PC-9 (cell line): Measurements from ENCODE around the gene AKT1. TPM values are rescaled to one million over a fixed set of nuclear protein-coding genes. Genes with fewer than 3 reads are reported as not detected.
"Not testable (repeated sequence)": the region's sequence is repeated elsewhere in the genome, so short reads cannot be mapped to it uniquely, and the experiment has no call there.

Experiments
- BruUV-seq: library from RNA; stranded (reverse); fragments of 400-500 nt; replicated peaks from 2 replicates; lab custom pipeline; 2021; lab: Mats Ljungman, UMichigan
- CTCF ChIA-PET: fragments of 300-600 bp; sonication (Branson Sonifier 250); formaldehyde crosslinking; loops from one replicate; lab custom pipeline; 2022; ENCODE audit warnings: antibody characterized with exemption; lab: Charles Lee
- POLR2A ChIA-PET: fragments of 300-600 bp; sonication (Branson Sonifier 250); formaldehyde crosslinking; loops from one replicate; lab custom pipeline; 2022; ENCODE audit warnings: antibody characterized with exemption; ENCODE audit not compliant: unreplicated experiment; lab: Charles Lee
- DNase-seq, 2 experiments: peaks; one replicate each; pipeline versions ENCODE4 v3.0.0 to v3.0.0-alpha.2; 2015 to 2022; ENCODE audit warnings: mixed read lengths in 1 of 2
- H2AFZ ChIP-seq: fragments of 200-600 bp; sonication (generic); 2 replicates; pipeline ENCODE4 v1.8.1; 2017; ENCODE audit warnings: antibody characterized with exemption
- H3F3A ChIP-seq: fragments of 200-600 bp; sonication (generic); 2 replicates; pipeline ENCODE4 v1.8.1; 2017; ENCODE audit warnings: antibody characterized with exemption, mild to moderate bottlenecking, low read depth; ENCODE audit not compliant: insufficient read depth
- H3K27ac ChIP-seq: fragments of 200-600 bp; sonication (generic); 2 replicates; pipeline ENCODE4 v1.6.1; 2016; ENCODE audit warnings: mixed run types
- H3K27me3 ChIP-seq: fragments of 200-600 bp; sonication (generic); 2 replicates; pipeline ENCODE4 v1.6.1; 2016; ENCODE audit warnings: low read depth, mixed run types; ENCODE audit not compliant: insufficient read depth
- H3K36me3 ChIP-seq: fragments of 200-600 bp; sonication (generic); 2 replicates; pipeline ENCODE4 v1.6.1; 2016; ENCODE audit warnings: low read depth, mixed run types
- H3K4me1 ChIP-seq: fragments of 200-600 bp; sonication (generic); replicated peaks from 2 replicates; pipeline ENCODE4 v1.6.1; 2016; ENCODE audit warnings: mixed run types; ENCODE audit not compliant: insufficient read depth
- H3K4me2 ChIP-seq: fragments of 200-600 bp; sonication (generic); 2 replicates; pipeline ENCODE4 v1.6.1; 2017; ENCODE audit warnings: mixed run types
- H3K4me3 ChIP-seq: fragments of 200-600 bp; sonication (generic); 2 replicates; pipeline ENCODE4 v1.6.1; 2016; ENCODE audit warnings: mixed run types
- H3K79me2 ChIP-seq: fragments of 200-600 bp; sonication (generic); 2 replicates; pipeline ENCODE4 v1.6.1; 2017; ENCODE audit warnings: low read depth, mixed run types
- H3K9me2 ChIP-seq: fragments of 200-600 bp; sonication (generic); 2 replicates; pipeline ENCODE4 v1.8.1; 2017; ENCODE audit warnings: mild to moderate bottlenecking; ENCODE audit not compliant: insufficient read depth
- H3K9me3 ChIP-seq: fragments of 200-600 bp; sonication (generic); 2 replicates; pipeline ENCODE4 v1.8.1; 2016; ENCODE audit warnings: low read depth; ENCODE audit not compliant: insufficient read depth
- H4K20me1 ChIP-seq: fragments of 200-600 bp; sonication (generic); 2 replicates; pipeline ENCODE4 v1.8.1; 2017; ENCODE audit not compliant: insufficient read depth
- CTCF ChIP-seq: fragments of 200-600 bp; sonication (generic); conservative IDR thresholded peaks from 2 replicates; pipeline ENCODE4 v1.6.1; 2017; ENCODE audit warnings: mixed run types, antibody characterized with exemption, mild to moderate bottlenecking, moderate library complexity
- EZH2 ChIP-seq: fragments of 200-600 bp; sonication (generic); IDR thresholded peaks from 2 replicates; pipeline ENCODE4 v1.8.0; 2017; ENCODE audit warnings: antibody characterized with exemption, low read depth
- intact Hi-C: fragments of 100-400 bp; cut with micrococcal nuclease; formaldehyde crosslinking; loops from one replicate; pipeline ENCODE4 v1.10.0; 2022; ENCODE audit not compliant: unreplicated experiment
- total RNA-seq: library from RNA; stranded (reverse); gene quantifications from 2 replicates; pipeline ENCODE4 v1.2.3, GENCODE V29; 2021

Gene AKT1
- total RNA-seq, 1 experiment from 2014 or later, result 107 TPM

GRCh38 chr14:104818714-104819161 is 23.2 kb upstream of the AKT1 start:
- Histone ChIP-seq H4K20me1 (no peaks in the 10 kb centered on the region), H3F3A (peaks cover 23% of the 10 kb centered on the region), H3K36me3 (no peaks in the 10 kb centered on the region), H3K4me1 (peaks cover 15% of the 10 kb centered on the region; the same call in 1 of the 2 replicates), H3K4me3 (no peak overlapping the region), H3K4me2 (no peak overlapping the region), H3K9me2 (no peaks in the 10 kb centered on the region), H3K27ac (no peak overlapping the region), H3K9me3 (no peaks in the 10 kb centered on the region), H3K27me3 (no peaks in the 10 kb centered on the region), H3K79me2 (peaks cover 28% of the 10 kb centered on the region), H2AFZ (no peak overlapping the region)
- intact Hi-C loops, result no loop called here
- ChIA-PET CTCF (no interaction called here), POLR2A (no interaction called here)
- no peak for TF ChIP-seq CTCF
- no peak for TF ChIP-seq EZH2
- BruUV-seq, result no TSS peak
- DNase-seq, result peak in 1 of 2 experiments; percentile 11

GRCh38 chr14:104817930-104818713 is 22.6 kb upstream of the AKT1 start:
- intact Hi-C loops, result no loop called here
- no peaks in the 10 kb centered on the region for H4K20me1 ChIP-seq
- POLR2A ChIA-PET, result no interaction called here
- no peaks in the 10 kb centered on the region for H3K27me3 ChIP-seq
- peak in 1 of 2 experiments; percentile 25 for DNase-seq
- no peak overlapping the region for H3K4me3 ChIP-seq
- TF ChIP-seq EZH2 (no peak), CTCF (no peak)
- H3F3A ChIP-seq, result peaks cover 23% of the 10 kb centered on the region
- peaks cover 28% of the 10 kb centered on the region for H3K79me2 ChIP-seq
- no TSS peak for BruUV-seq
- CTCF ChIA-PET, result no interaction called here
- H3K27ac ChIP-seq, result no peak overlapping the region
- no peaks in the 10 kb centered on the region for H3K9me3 ChIP-seq
- no peaks in the 10 kb centered on the region for H3K9me2 ChIP-seq
- H3K36me3 ChIP-seq, result no peaks in the 10 kb centered on the region
- peaks cover 15% of the 10 kb centered on the region; the same call in 1 of the 2 replicates for H3K4me1 ChIP-seq
- no peak overlapping the region for H3K4me2 ChIP-seq
- H2AFZ ChIP-seq, result no peak overlapping the region

- TF ChIP-seq CTCF (no peak), EZH2 (no peak)
- no peaks in the 10 kb centered on the region for H3K9me2 ChIP-seq
- H4K20me1 ChIP-seq, result no peaks in the 10 kb centered on the region
- no peaks in the 10 kb centered on the region for H3K9me3 ChIP-seq
- peaks cover 28% of the 10 kb centered on the region for H3K79me2 ChIP-seq
- peaks cover 23% of the 10 kb centered on the region for H3F3A ChIP-seq
- no peaks in the 10 kb centered on the region for H3K27me3 ChIP-seq
- ChIA-PET POLR2A (no interaction called here), CTCF (no interaction called here)
- BruUV-seq, result TSS peak; percentile 58
- H2AFZ ChIP-seq, result peak overlapping the region; percentile 98
- peaks cover 15% of the 10 kb centered on the region; the same call in 1 of the 2 replicates for H3K4me1 ChIP-seq
- no peaks in the 10 kb centered on the region for H3K36me3 ChIP-seq
- peak overlapping the region; percentile 75 for H3K4me3 ChIP-seq
- intact Hi-C loops, result no loop called here
- peak overlapping the region; percentile 72 for H3K27ac ChIP-seq
- DNase-seq, result no peak
- H3K4me2 ChIP-seq, result peak overlapping the region; percentile 97
These were observed 21.0 kb upstream of the AKT1 start for GRCh38 chr14:104816616-104816884.

- POLR2A ChIA-PET, H3K9me2 ChIP-seq, intact Hi-C loops, H3K9me3 ChIP-seq, BruUV-seq, DNase-seq, CTCF ChIA-PET, H3K27me3 ChIP-seq, H3K36me3 ChIP-seq, H4K20me1 ChIP-seq: not testable (repeated sequence)
- Histone ChIP-seq H3F3A (peaks cover 23% of the 10 kb centered on the region), H3K79me2 (peaks cover 28% of the 10 kb centered on the region), H3K4me3 (peak overlapping the region; percentile 75), H3K4me2 (peak overlapping the region; percentile 97), H2AFZ (peak overlapping the region; percentile 98; the same call in 1 of the 2 replicates), H3K27ac (peak overlapping the region; percentile 72; the same call in 1 of the 2 replicates), H3K4me1 (peaks cover 15% of the 10 kb centered on the region; the same call in 1 of the 2 replicates)
These were observed 19.2 kb upstream of the AKT1 start for GRCh38 chr14:104814701-104815100.
